Activated T-cell treated with anti-CD3 and anti-CD28 coated beads, Interleukin-2, amount 50 U/mL, for 1 hour (primary cell): ENCODE data around the gene TENT5C.

ENCODE experiments used
- DNase-seq: peaks from one replicate; pipeline ENCODE4 v3.0.0-alpha.2; 2020

TENT5C gene

DNA sequence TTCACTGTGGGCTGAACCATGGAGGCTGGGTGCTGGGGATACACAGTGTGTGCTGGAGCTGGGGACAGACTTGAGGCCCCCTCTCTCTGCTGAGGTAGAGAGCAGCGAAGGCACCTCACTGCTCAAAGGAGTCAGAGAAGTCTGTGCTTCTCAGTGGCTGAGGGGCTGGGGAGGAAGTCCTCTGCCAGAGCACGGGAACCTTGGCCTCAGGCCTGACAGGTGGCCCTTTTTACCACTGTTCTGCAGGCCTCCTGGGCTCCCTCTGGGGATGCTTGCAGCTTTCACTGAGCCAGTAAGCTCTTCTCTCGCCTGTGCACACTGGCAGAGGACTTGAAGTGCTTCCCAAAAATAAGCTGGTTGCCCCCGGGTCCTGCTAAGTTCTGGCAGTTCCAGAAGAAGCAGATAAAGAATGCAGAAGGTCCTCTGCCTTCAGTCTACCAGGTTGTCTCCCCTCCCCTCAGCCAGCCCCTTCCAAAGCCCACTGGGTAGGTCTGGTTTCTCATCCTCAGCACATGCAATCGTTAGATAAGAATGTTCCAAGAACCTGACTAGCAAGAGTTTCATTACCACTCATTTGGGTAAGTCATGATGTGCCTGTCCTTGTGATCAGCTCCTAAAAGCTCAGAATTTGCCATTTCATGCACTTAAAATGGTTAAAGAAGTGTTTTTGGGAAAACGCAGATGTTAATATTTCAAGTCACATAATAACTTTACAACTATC is 53.9 kb downstream of the TENT5C start:
- no peak for DNase-seq

DNA sequence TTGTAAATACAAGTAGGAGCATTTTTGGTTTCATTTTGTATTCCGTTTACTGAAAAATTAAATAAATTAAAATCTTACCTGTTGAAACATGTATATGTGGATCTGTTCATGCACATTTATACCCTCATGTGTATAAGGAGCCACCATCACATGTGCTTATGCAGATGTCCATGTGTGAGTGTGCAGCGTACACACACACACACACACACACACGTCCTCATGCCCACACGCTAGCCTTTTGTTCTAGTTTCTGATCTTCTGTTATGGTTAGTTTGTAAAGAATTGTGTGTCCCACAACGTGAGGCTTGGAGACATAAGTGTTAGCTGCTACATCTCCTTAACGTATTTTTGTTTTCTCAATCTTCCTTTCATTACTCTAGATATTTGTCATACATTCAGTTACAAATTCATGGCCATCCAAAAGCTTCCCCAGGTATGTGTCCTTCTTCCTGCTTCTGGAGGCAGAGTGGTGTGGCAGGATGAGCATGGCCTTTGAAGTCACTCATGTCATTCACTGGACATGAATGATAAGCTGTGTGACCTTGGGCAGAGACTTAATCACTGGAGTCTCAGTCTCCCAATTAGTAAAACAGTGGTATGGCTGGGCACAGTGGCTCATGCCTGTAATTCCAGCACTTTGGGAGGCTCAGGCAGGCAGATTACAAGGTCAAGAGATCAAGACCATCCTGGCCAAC is 54.6 kb downstream of the TENT5C start:
- no peak for DNase-seq

DNA sequence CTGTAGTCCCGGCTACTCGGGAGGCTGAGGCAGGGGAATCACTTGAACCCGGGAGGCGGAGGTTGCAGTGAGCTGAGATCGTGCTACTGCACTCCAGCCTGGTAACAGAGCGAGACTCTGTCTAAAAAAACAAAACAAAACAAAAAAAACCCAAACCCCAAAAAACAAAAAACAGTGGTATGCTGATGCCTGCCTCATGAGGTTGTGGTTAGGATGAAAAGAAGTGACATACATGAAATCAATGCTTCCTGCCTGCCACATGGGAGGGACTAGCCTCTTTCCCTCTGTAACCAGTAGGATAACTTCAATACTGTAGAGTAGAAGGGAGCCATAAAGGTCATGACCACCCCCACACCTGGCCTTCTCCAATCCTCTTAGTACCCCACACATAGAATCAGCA is 55.2 kb downstream of the TENT5C start:
- no peak for DNase-seq

DNA sequence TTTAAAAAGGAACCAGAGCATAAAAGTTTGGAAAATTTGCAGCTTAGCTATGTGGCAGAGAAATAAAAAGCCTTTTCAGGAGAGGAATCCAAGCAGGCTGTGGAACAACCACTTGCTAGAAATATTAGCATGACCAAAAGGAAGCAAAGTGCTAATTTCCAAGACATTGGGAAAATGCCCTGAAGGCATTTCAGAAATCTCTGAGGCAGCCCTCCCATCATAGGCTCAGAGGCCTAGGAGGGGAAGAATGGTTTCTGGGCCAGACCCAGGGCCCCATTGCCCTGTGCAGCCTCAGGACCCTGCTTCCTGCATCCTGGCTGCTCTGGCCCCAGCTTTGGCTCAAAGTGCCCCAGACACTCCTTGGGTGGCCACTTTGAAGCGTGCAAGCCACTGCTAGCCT is 56.8 kb downstream of the TENT5C start:
- DNase-seq: no peak

DNA sequence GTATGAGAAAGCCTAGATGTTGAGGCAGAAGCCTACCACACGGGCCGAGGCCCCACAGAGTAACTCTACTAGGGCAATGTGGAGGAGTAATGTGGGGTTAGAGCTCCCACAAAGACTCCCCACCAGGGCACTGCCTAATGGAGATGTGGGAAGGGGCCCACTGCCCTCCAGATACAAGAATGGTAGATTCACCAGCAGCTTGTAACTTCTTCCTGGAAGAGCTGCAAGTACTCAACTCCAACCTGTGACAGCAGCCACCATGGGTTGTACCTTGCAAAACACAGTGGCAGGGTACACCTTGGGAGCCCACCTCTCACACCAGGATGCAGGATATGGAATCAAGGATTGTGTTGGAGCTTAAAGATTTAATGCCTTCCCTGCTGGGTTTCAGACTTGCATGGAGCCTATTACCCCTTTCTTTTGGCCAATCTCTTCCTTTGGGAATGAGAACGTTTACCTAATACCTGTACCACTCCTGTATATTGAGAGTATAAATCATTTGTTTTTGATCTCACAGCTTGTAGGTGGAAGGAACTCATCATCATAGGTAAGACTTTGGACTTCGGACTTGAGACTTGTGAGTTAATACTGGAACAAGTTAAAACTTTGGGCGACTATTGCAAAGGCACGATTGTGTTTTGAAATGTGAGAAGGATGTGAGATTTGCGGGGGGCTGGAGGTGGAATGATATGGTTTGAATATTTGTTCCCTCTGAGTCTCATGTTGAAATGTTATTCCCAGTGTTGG is 57.5 kb downstream of the TENT5C start:
- no peak for DNase-seq

DNA sequence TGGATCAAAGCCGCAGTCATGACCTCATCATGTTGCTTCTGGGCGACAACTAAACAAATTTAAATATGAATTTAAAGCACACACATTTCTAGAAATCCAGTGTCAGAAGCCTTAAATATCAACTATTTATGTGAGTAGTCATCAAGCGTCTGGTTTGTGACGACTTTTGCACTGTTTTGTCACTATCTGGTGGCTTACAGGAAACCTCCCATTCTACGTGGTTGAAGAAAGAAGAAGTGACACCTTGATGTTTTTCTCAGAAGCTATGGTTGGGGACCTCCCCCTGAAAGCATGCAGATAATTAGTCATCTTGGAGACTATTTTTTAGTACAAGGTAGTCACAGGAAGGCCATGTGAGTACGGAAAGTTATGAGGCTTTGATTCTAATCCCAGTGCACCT is 58.5 kb downstream of the TENT5C start:
- DNase-seq: no peak

DNA sequence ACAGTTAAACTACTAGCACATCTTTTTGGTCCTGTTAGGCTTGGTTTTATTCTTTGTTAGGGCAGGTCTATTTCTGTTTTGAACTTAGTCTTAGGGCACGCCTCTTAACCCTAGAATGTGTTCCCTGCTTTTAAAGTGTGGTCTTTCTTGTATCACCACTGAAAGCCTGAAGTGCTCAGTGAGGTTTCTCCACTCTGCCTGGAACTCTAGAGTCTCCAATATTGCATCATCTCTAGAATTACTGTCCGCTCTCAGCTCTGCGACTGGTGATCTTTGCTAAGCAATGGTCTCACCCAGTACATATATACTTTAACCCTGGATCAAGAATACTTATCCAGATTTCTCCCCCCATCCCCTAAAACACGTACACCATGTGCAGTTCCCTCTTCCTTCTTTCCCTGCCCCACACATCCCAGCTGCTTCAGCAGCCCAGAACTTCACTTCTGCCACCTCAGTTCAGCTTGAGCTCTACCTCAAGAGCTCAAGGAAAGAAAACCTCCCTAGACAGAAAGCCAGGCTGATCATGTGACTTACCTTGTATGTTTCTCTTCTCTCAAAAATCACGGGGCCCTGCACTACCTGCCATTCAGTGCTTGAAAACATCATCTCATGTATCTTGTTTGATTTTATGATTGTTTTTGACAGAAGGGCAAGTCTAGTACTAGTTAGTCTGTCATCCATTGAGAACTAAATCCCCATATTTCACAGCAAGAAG is 59.9 kb downstream of the TENT5C start:
- DNase-seq: no peak

DNA sequence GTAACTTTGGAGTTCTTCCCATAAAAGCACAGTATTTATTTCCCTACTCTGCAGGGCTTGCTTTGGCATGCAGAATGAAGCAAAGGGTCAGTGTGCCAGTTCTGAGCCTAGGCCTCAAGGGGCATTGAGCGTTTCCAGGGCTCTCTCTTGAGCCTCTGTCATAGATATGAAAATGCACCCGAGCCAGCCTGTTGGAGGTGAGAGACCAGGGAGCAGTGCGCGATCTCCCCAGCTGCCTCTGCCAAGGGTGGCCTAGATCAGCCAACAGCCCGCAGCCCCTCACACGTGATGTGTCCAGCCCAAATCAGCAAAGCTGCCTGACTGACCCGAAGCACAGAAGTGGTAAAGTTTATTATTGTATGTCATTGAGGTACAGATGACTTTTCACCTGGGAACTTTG is 63.7 kb downstream of the TENT5C start:
- DNase-seq: no peak

DNA sequence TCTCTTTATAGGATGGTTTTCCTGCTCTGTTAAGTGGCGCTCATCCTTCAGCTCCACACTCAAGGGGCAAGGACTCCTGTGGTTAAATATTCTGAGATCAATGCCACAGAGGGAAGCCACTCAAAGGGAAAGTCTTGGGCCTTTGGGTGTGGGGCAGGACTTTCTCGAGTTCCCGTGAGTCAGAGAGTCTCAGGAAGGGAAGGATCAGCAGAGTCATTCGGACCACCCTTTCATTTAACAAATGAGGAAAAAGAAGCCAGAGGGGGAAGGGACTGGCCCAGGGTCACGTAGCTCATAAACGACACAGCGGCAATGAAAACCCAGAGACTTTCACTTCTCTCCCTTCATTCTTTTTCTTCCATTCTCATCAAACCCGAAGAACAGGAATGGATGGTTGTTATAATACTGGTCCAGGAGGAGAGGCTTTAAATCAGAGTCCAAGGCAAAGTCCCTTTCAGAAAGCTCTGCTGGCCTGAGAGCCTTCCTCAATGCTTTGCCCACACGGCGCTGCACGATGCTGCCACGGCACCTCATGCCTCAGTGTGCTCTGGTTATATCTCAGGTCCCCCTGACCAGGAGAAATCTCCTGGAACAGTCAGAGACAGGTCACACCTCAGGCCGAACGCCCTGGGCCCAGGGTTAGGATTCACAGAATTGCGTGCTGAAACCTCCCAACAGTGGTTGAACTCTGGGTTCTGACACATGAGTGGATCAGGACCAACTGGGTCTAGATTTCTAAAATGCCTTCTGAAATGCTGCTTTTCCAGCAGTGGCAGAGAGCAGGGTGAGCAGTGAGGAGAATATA is 65.3 kb downstream of the TENT5C start:
- DNase-seq: no peak

DNA sequence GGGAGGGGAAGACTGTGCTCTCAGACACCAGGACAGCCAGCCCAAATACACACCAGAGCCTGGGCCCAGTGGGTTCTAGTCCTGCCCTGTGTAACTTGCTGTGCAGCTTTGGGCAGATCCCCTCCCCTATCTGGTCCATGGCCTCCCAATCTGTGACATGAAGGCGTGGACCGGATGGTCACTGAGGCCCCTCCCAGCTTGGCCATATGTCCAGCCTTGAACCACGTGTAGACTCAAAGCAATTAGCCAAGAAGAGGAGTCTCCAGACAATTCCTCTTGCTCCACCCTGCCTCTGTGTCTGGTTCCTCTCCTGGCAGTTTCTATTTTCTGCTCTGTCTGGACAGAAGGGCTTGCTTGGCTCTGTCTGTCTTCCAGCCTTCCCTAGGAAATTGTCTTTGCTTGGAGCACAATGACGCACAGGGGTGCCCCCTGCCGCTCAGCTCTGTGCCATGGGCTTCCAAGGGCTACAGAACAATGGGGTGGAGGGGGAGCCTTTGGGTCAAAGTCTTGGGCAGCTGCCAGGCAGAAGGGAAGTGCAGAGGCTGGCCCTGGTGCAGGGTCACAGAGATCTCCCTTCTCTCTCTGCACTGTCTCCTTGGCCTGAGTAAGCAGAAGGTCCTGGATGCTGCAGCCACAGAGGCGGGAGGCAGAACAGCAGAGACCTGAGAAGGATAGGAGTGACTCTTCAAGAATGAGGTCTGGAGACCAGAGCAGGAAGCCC is 66.1 kb downstream of the TENT5C start:
- DNase-seq: no peak

DNA sequence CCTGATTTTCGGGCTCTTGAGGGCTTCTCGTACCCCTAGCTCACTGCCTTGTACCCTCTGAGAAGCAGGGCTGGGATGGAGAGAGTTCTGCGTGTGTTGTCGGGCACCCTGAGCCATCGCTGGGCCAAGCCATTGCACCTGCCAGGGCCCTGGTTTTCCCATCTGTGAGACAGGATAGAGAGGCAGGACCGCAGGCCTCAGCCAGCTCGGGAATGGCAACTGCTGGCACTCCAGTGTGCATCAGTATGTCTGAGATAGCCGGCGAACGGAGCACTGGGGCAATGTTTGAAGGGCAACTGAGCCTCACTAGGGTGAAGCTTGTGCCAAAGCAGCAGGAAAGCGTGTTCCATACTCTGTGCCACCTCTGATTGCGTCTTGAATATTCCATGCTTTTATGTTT is 66.9 kb downstream of the TENT5C start:
- DNase-seq: no peak

DNA sequence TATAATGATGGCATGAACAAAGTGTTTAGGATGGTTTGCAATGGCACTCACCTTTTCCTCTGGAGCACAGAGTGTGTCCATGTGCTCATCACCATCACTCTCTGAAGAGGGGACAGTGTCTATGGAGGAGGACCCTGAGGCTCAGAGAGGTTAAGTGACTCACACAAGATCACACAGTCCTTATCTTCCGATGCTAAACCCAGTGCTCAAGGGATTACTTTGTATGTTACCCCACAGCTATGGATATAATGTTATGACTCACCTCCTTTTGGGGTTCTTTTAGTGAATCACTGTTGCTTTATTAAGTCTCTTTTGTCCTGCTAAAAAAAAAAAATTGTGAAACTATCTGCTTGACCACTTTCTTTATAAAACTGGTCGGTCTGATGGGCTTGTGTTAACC is 67.6 kb downstream of the TENT5C start:
- no peak for DNase-seq

DNA sequence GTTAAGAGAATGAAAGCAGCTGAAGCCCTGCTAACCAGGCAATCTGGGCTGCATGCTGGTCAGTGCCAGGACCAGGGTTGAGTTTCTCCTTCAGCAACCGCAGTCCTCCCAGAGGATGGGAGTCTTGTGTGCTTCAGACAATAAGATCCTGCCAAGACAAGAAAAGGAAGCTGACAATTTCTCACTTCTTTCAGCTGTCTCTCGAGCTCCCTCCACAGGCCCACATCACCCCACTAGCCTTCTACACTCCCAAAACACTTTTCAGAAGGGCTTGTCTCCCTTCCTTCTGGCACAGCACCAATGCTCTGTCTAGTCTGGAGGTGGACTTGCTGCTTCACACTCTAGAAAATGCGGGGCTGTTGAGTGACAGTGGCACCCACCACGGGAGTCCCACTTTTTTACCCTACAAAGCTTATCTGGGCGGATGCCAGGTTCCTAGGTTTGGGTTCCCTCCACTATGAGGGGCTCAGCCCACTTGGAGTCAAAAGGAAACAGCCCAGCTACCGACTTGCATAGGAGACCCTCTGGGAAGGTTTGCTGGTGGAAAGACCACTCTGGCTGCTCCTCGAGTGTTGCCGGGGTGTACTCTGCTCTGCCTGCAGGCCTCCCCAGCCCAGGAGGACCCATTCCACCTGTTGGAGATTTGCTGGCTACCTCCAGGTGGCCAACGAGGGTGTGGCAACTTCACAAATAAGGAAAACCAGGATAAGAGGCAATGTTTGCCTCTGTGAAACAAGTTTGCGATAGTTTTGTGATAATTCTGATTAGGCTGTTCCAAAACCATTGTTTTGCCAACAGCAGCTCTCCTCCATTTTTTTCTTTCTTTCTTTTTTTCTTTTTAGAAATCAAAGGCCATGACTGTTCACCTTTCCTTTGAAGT is 68.9 kb downstream of the TENT5C start:
- peak; percentile 65 for DNase-seq

DNA sequence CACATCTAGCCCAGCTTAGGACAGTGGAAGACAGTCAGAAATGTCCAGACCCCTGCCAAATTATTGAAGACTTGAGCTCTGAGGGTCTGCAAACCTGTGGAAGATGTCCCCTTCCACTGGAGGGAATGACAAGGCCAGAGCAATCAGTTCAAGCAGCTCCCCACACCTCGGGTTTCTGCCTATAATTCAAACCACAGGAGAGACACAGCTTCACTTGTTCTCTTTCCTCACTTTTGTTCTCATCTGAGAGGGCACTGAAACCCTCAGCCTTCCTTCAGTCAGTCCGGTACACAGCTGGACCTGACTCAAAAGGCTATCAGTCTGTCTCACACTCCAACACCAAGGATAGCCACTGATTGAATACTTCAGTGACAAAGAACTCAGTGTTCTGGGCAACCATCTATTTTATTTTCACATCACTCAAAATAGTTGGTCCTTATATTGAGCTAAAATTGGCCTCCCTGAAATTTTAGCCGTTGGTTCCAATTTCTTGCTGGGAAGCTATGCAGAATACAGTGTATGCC is 70.1 kb downstream of the TENT5C start:
- no peak for DNase-seq

DNA sequence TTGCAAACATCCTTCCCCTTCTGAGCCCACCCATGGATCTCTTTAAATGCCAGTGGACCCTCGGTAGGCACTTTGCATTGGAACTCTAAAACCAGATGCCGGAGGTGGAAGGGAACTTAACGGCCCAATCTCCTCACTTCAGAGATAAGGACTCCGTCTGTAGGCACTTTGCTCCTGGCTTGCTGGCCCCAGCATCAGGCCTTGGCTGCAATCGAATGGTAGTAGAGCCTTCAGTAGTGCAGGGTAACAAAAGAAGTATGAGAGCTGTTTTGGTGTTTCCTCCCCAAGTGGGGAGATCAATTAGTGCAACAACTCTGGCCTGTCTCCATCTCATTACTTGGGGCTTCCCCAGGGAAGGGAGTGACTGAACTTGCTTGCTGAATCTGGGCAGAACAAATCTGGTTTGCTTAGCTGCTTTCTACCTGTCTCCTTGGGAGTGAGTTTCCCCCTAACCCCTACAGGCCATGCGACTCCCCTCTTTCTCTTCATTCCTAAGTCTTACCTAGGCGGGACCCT is 70.8 kb downstream of the TENT5C start:
- no peak for DNase-seq
